Measurements from ENCODE around the gene PTPRG.

GRCh38 chr3:62226601-62227339, 665.4 kb downstream of the PTPRG start:
- TF ChIP-seq CTCF (IDR thresholded peaks at IDR 0.05) (no peak), POLR2A (IDR thresholded peaks at IDR 0.05) (no peak)
